Inferior parietal cortex (tissue), 1 donor: ENCODE data around the gene TRO.

Experiments
- DNase-seq: peaks from one replicate; pipeline ENCODE4 v3.0.0-alpha.2; 2016; ENCODE audit errors: extremely low spot score

TRO gene

GRCh38 chrX:54920610-54921426 lies at the start of gene TRO:
TRO (plus strand) TSS chrX:54920824; CDS start chrX:54922247, 1,423 bp downstream.
- peak; percentile 7 for DNase-seq

- DNase-seq = no peak
These were observed 34.9 kb upstream of the TRO start for GRCh38 chrX:54885740-54886139.

- DNase-seq = peak; percentile 49
These were observed 29.1 kb upstream of the TRO start for GRCh38 chrX:54891573-54891972.

GRCh38 chrX:54894159-54894558 lies 26.5 kb upstream of the TRO start:
- no peak for DNase-seq

DNA sequence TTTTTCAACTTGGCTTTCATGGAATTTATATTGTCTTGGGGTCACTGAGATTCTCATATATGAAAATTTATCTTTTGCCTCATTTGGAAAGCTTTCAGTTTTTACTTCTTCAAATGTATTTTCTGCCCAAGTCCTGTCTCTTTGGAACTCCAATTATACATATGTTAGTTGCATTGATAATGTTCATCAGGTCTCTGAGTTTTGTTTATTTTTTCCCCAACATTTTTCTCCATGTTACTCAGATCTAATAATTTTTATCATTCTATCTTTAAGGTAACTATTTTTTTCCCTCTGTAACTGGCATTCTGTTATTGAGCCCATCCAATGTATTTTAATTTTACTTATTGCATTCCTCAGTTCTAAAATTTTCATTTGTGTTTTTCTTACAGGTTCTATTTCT lies 10.7 kb upstream of the TRO start:
- no peak for DNase-seq

DNA sequence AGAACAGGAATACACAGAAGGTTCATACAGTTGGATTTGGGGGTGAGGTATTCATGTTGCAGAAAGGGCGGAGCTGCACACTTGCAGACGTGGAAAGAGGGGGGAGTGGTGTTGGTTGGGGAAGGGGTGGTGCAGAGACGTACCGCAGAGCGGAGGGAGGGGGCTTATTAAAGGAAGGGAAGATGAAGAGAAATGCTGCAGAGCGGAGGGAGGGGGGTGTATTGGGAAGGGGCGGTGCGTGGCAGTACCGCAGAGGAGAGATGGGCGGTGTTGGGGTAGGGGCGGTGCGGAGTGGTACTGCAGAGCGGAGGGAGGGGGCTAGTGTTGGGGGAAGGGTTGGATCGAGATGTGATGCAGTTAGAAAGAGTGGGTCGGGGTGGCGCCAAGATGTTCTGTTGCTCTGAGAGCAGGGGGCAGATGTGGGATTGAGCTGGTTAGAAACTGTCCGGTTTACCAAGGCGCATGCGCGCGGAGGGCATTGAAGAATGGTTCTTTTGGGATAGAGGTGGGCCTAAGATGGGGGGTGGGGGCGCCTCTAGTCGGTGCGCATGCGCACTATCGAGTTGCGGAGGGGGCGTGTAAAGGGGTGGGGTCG lies 900 bp downstream of the TRO start:
- DNase-seq = peak; percentile 64

- no peak for DNase-seq
These were observed 1.9 kb downstream of the TRO start for GRCh38 chrX:54922547-54922946.

GRCh38 chrX:54923376-54923775 lies 2.8 kb downstream of the TRO start:
- DNase-seq = no peak

DNA sequence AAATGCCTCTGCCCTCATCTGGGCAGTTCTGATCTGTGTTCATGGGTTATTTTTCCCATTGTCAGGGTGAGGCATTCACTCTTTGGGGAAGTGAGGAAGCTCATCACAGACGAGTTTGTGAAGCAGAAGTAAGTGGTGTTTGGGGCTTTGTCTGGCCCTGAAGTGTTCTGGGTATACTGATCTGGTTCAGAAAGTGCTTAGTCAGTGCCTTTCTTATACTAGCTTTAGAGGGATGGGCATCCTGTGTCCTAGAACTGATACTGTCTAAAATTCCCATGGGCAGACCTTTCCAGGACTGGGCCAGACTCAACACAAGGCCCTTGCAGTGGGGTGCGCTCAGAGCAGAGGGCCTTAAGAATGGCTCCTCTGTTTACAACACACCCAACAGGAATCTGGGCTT lies 6.4 kb downstream of the TRO start:
- DNase-seq = no peak

GRCh38 chrX:54928876-54929275 lies 8.3 kb downstream of the TRO start:
- DNase-seq = no peak

- no peak for DNase-seq
These were observed 9.8 kb downstream of the TRO start for GRCh38 chrX:54930291-54931049.

GRCh38 chrX:54931107-54931506 lies 10.5 kb downstream of the TRO start:
- DNase-seq = no peak

DNA sequence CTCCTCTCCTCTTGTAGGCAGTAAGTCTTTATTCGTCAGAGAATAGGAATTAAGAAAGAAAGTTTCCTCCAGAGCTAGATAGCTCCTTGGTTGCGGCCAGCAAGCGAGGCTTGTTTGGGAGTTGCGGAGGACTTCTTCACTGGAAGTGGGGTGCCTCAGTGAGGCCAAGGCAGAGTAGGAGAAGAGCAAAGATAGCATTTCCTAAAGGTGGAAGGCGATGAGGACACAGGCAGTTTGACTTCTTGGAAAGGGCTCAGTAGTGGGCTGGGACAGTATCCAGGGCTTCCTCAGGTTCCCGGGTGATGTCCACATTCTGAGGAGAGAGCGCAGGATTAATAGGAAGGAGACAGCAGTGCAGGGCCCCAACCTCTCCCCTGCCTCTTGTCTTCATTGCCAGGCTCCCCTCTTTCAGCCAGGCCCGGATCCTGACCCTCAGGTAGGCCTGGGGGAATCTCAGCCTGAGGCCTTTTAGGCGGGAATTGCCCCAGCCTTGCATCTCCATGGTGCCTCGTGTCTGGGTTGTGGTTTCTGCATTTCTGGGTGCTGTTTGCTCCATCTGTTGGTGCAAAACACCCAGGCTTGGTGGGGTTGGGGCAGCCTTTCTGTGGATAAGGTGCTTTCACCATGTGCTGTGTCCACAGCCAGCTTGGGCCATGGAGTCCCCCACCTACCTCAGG lies 12.7 kb downstream of the TRO start:
- DNase-seq = no peak

GRCh38 chrX:54934058-54934457 lies 13.4 kb downstream of the TRO start:
- no peak for DNase-seq

DNA sequence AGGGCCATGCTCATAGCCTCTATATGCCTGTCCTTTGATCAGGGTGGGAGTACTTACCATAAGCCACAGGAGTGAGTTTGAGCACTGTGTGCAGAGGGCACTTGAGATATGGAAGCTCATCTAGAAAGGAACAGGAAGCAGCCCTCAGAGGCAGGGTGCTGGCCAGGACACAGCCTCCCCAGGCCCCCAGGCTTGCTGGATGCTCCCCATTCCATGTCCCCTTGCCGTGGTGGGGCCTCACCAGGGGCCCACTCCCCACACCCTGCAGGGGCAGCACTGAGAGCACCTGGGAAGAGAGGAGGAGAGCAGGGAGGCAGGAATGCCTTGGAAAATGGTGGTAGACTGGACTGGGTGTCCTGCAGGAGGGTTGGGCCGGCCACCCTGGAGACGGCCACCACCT lies 14.3 kb downstream of the TRO start:
- DNase-seq = no peak

- DNase-seq = no peak
These were observed 14.7 kb downstream of the TRO start for GRCh38 chrX:54935306-54935705.

DNA sequence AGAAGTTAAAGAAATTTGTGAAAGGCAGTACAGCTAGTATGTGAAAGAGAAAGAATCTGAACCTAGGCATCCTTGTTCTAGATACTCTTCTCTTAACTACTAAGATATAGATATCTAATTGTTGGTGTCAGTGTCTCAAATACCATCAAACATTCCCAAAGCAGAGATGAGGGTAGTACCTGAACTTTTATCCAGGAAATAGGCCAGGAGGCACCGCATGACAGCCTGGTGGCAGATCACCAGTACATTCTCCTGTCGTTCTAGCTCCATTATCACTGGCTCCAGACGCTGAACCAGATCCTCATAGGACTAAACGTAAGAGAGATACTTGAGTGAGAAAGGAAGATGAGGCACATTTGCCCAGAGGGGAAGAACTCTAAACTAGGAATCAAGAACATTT lies 16.8 kb downstream of the TRO start:
- DNase-seq = no peak

GRCh38 chrX:54944816-54945215 lies 24.2 kb downstream of the TRO start:
- no peak for DNase-seq

DNA sequence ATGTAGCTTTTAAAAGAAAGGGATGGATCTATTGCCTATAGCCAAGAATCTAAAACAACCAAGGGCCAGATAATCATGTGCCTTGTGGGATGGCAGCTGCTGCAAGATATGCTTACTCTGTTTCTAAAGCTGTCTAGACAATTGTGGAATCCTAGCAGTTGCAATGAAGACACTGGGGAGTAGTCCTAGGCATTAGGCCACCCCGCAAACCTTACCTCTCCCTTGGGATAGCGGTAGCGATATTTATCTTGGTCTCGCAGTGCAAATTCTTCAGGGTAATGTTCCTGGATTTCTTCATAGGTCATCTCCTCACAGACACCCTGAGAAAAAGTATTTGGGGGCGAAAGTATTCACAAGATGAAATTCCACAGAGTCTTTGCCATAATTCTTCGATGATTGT lies 24.6 kb downstream of the TRO start:
- no peak for DNase-seq

DNA sequence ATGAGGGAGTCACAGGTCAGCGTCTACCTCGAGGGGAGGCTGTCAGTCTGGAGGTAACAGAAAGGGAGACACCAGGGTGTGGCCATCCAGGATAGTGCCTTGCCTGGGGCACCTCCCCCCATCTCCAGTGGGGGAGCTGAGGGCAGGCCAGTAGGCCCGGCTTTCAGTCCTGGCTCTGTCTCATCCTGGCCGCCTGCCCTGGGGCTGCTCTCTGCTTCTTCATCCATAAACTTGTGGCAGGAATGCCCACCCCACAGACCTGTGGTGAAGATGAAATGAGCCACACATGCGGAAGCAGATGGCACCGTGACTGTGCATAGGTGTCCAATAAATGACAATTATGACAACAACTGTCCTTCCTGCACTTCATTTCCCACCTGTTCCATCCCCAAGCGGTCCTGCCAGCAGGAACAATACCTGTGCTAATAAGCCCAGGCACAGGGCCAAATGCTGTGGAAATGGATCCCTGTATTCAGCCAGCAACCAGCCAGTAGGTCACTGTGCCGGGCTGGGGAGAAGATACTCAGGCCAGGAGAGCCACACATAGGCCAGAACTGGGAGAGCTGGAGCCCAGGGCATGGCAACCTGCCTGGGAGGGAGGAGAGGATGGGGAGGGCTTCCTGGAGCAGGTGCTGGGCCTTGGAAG lies 30.2 kb downstream of the TRO start:
- DNase-seq = no peak

GRCh38 chrX:54961750-54962149 lies 41.1 kb downstream of the TRO start:
- no peak for DNase-seq
